NCI-H2171 (cell line): ENCODE results near the gene PTP4A2.
"Not testable (repeated sequence)": the region's sequence is repeated elsewhere in the genome, so short reads cannot be mapped to it uniquely, and the experiment has no call there.

ENCODE experiments used
- DNase-seq: peaks from one replicate; lab custom pipeline; 2025; lab: John Stamatoyannopoulos, UW

Gene PTP4A2

GRCh38 chr1:31924839-31925238, 13.3 kb downstream of the PTP4A2 start:
- DNase-seq: no peak

GRCh38 chr1:31923901-31924535, 14.2 kb downstream of the PTP4A2 start:
- DNase-seq: no peak

GRCh38 chr1:31920956-31921355, 17.2 kb downstream of the PTP4A2 start:
- no peak for DNase-seq

- no peak for DNase-seq
Observed at GRCh38 chr1:31919591-31919990, 18.6 kb downstream of the PTP4A2 start.

- DNase-seq: no peak
Observed at GRCh38 chr1:31915438-31915837, 22.7 kb downstream of the PTP4A2 start.

GRCh38 chr1:31913968-31914367, 24.2 kb downstream of the PTP4A2 start:
- no peak for DNase-seq

GRCh38 chr1:31912839-31913239, 25.3 kb downstream of the PTP4A2 start:
- no peak for DNase-seq

- no peak for DNase-seq
Observed at GRCh38 chr1:31911994-31912780, 26.0 kb downstream of the PTP4A2 start.

GRCh38 chr1:31910933-31911332, 27.2 kb downstream of the PTP4A2 start:
- no peak for DNase-seq

GRCh38 chr1:31909691-31910090, 28.5 kb downstream of the PTP4A2 start:
- no peak for DNase-seq

GRCh38 chr1:31906557-31906956, 31.6 kb downstream of the PTP4A2 start:
- no peak for DNase-seq

- no peak for DNase-seq
Observed at GRCh38 chr1:31905681-31906080, 32.5 kb downstream of the PTP4A2 start.

GRCh38 chr1:31905093-31905509, 33.1 kb downstream of the PTP4A2 start:
- no peak for DNase-seq

GRCh38 chr1:31904339-31905092, 33.7 kb downstream of the PTP4A2 start:
- DNase-seq: no peak

- DNase-seq: no peak
Observed at GRCh38 chr1:31902510-31902860, 35.7 kb downstream of the PTP4A2 start.

- DNase-seq: no peak
Observed at GRCh38 chr1:31901838-31902509, 36.2 kb downstream of the PTP4A2 start.

- DNase-seq: no peak
Observed at GRCh38 chr1:31900790-31901189, 37.4 kb downstream of the PTP4A2 start.

- no peak for DNase-seq
Observed at GRCh38 chr1:31897526-31898100, 40.6 kb downstream of the PTP4A2 start.

- DNase-seq: not testable (repeated sequence)
Observed at GRCh38 chr1:31895474-31896198, 42.5 kb downstream of the PTP4A2 start.

GRCh38 chr1:31891280-31891679, 46.9 kb downstream of the PTP4A2 start:
- no peak for DNase-seq

GRCh38 chr1:31888291-31888690, 49.9 kb downstream of the PTP4A2 start:
- DNase-seq: no peak
